HepG2 (cell line): Measurements from ENCODE around the gene PLAGL2. TPM values are rescaled to one million over a fixed set of nuclear protein-coding genes. Genes with fewer than 3 reads are reported as not detected.
A peak's percentile ranks its signal among the peaks of the same experiment; 100 is the strongest.

Experiments
- ARHGAP35 ChIP-seq: sonication (generic); formaldehyde crosslinking; IDR thresholded peaks from 2 replicates; pipeline ENCODE4 v1.9.0; 2022; ENCODE audit warnings: mild to moderate bottlenecking, inconsistent platforms, moderate library complexity, missing genetic modification reagents, borderline replicate concordance
- BCL6 ChIP-seq: IDR thresholded peaks from 2 replicates; pipeline ENCODE4 v1.6.1; 2016; ENCODE audit warnings: missing genetic modification reagents, missing compliant biosample characterization
- ELF3 ChIP-seq: IDR thresholded peaks from 2 replicates; pipeline ENCODE4 v1.6.1; 2016; ENCODE audit warnings: missing genetic modification reagents, missing compliant biosample characterization
- ERF ChIP-seq: IDR thresholded peaks from 2 replicates; pipeline ENCODE4 v1.6.1; 2018; ENCODE audit warnings: missing biosample characterization, missing genetic modification reagents
- HES4 ChIP-seq: sonication (generic); formaldehyde crosslinking; IDR thresholded peaks from 2 replicates; pipeline ENCODE4 v1.9.0; 2021; ENCODE audit warnings: mild to moderate bottlenecking, missing genetic modification reagents, borderline replicate concordance
- KLF6 ChIP-seq: IDR thresholded peaks from 2 replicates; pipeline ENCODE4 v1.8.0; 2016; ENCODE audit warnings: missing biosample characterization, missing genetic modification reagents
- LCORL ChIP-seq, 2 experiments: fragments of 450-650 bp in 1 of 2; sonication (generic) in 1 of 2; formaldehyde crosslinking in 1 of 2; IDR thresholded peaks; 2 replicates each; pipeline versions ENCODE4 v1.5.0 to v1.6.1; 2017 to 2020; ENCODE audit warnings: antibody characterized with exemption in 1 of 2, missing genetic modification reagents in 1 of 2
- MAFF ChIP-seq: IDR thresholded peaks from 2 replicates; pipeline ENCODE4 v1.6.1; 2011; ENCODE audit warnings: low read depth, low read length, improper control_type of control experiment
- MEF2D ChIP-seq: sonication (generic); formaldehyde crosslinking; IDR thresholded peaks from 2 replicates; pipeline ENCODE4 v1.5.1; 2020; ENCODE audit warnings: mild to moderate bottlenecking, missing genetic modification reagents
- MNT ChIP-seq: fragments of 450-650 bp; IDR thresholded peaks from 2 replicates; pipeline ENCODE4 v1.6.1; 2016
- MXD4 ChIP-seq: IDR thresholded peaks from 2 replicates; pipeline ENCODE4 v1.6.1; 2016; ENCODE audit warnings: mild to moderate bottlenecking, missing biosample characterization, missing genetic modification reagents
- NCOA2 ChIP-seq: sonication (generic); formaldehyde crosslinking; IDR thresholded peaks from 2 replicates; pipeline ENCODE4 v1.8.0; 2022; ENCODE audit warnings: inconsistent platforms
- PITX1 ChIP-seq: sonication (generic); formaldehyde crosslinking; IDR thresholded peaks from 2 replicates; pipeline ENCODE4 v1.5.1; 2020; ENCODE audit warnings: mild to moderate bottlenecking, missing genetic modification reagents
- SALL1 ChIP-seq: sonication (generic); formaldehyde crosslinking; IDR thresholded peaks from 2 replicates; pipeline ENCODE4 v1.8.0; 2022; ENCODE audit warnings: mild to moderate bottlenecking, missing genetic modification reagents
- TCF7L2 ChIP-seq: IDR thresholded peaks from 2 replicates; pipeline ENCODE4 v1.6.1; 2011; ENCODE audit warnings: mild to moderate bottlenecking, low read depth, low read length, moderate library complexity
- TFAP4 ChIP-seq: sonication (generic); IDR thresholded peaks from 2 replicates; pipeline ENCODE4 v1.6.1; 2016; ENCODE audit warnings: low read depth, borderline replicate concordance
- TFE3 ChIP-seq: IDR thresholded peaks from 2 replicates; pipeline ENCODE4 v1.6.1; 2016
- ZBTB3 ChIP-seq: sonication (generic); formaldehyde crosslinking; IDR thresholded peaks from 2 replicates; pipeline ENCODE4 v1.4.0; 2020; ENCODE audit warnings: low read depth, mild to moderate bottlenecking, moderate library complexity, missing genetic modification reagents, borderline replicate concordance
- ZFX ChIP-seq: sonication (generic); formaldehyde crosslinking; IDR thresholded peaks from 2 replicates; pipeline ENCODE4 v1.4.0; 2020; ENCODE audit warnings: mild to moderate bottlenecking, low read depth, missing genetic modification reagents, moderate library complexity
- ZNF276 ChIP-seq: sonication (generic); formaldehyde crosslinking; IDR thresholded peaks from 2 replicates; pipeline ENCODE4 v1.4.0; 2020; ENCODE audit warnings: mild to moderate bottlenecking, low read depth, missing genetic modification reagents
- ZNF350 ChIP-seq: sonication (generic); formaldehyde crosslinking; IDR thresholded peaks from 2 replicates; pipeline ENCODE4 v1.4.0; 2020; ENCODE audit warnings: mild to moderate bottlenecking, low read depth, missing genetic modification reagents, borderline replicate concordance
- ZNF501 ChIP-seq: sonication (generic); formaldehyde crosslinking; IDR thresholded peaks from 2 replicates; pipeline ENCODE4 v1.5.1; 2020; ENCODE audit warnings: mild to moderate bottlenecking, moderate library complexity, missing genetic modification reagents
- ZNF510 ChIP-seq: sonication (generic); formaldehyde crosslinking; IDR thresholded peaks from 2 replicates; pipeline ENCODE4 v1.4.0; 2020; ENCODE audit warnings: low read depth, mild to moderate bottlenecking, missing genetic modification reagents
- ZNF7 ChIP-seq: IDR thresholded peaks from 2 replicates; pipeline ENCODE4 v1.6.1; 2016; ENCODE audit warnings: missing biosample characterization, missing genetic modification reagents
- polyA plus RNA-seq, 8 experiments: library from polyadenylated mRNA; depleted of rRNA in 3 of 8; stranded (reverse) in 7 of 8; unstranded in 1 of 8; fragments of >200 nt; fragmentation: Illumina TruSeq in 4 of 8; extraction: Trizol in 4 of 8; gene quantifications; 2 replicates each; pipeline versions ENCODE4 v1.2.1 to v1.2.3, GENCODE V29; 2011 to 2016; ENCODE audit warnings: low read depth in 4 of 8, missing spikeins in 1 of 8, mixed read lengths in 1 of 8; ENCODE audit not compliant: insufficient read depth in 1 of 8
- total RNA-seq, 5 experiments: library from RNA; depleted of rRNA; stranded (reverse); fragments of >200 nt; fragmentation: Illumina TruSeq; extraction: Trizol; gene quantifications; 2 replicates each; pipeline ENCODE4 v1.2.3, GENCODE V29; 2016; ENCODE audit warnings: low read depth in 1 of 5

PLAGL2 gene
- total and polyA plus RNA-seq, 2 of the 13 experiments (the other 11 are each of a cell fraction or from before 2014, with no cell fraction given) = 15.2 to 15.3 TPM

- no peak for TF ChIP-seq MNT
- 0 out of 2 replicates have a peak, but pooled peaks have one; percentile 90 for TF ChIP-seq ZBTB3 (CRISPR knock-in tag)
- TF ChIP-seq ZNF510 (CRISPR knock-in tag) = no peak
- no peak for TF ChIP-seq ARHGAP35
- TF ChIP-seq MAFF = peak; percentile 99
- TF ChIP-seq ZNF276 (CRISPR knock-in tag) = peak; percentile 67; the same call in 1 of the 2 replicates
- peak; percentile 88 for TF ChIP-seq SALL1 (CRISPR knock-in tag)
- TF ChIP-seq PITX1 (CRISPR knock-in tag) = no peak
- peak; percentile 60; the same call in 1 of the 2 replicates for TF ChIP-seq ERF
- peak; percentile 61 for TF ChIP-seq ZFX
- no peak for TF ChIP-seq TCF7L2
- peak; percentile 50; the same call in 1 of the 2 replicates for TF ChIP-seq BCL6 (CRISPR knock-in tag)
- TF ChIP-seq TFAP4 = no peak
- peak; percentile 98 for TF ChIP-seq ELF3 (CRISPR knock-in tag)
- TF ChIP-seq LCORL (IDR thresholded peaks at IDR 0.05) = no peak
- peak; percentile 65; the same call in 1 of the 2 replicates for TF ChIP-seq LCORL (CRISPR knock-in tag; IDR thresholded peaks at IDR 0.05)
- TF ChIP-seq KLF6 (CRISPR knock-in tag) = no peak
- TF ChIP-seq HES4 = no peak
- TF ChIP-seq ZNF7 (CRISPR knock-in tag) = no peak
- peak; percentile 73 for TF ChIP-seq ZNF501 (CRISPR knock-in tag)
- TF ChIP-seq MEF2D (CRISPR knock-in tag) = no peak
- TF ChIP-seq ZNF350 (CRISPR knock-in tag) = peak; percentile 45; the same call in 1 of the 2 replicates
- peak; percentile 33; the same call in 1 of the 2 replicates for TF ChIP-seq NCOA2 (CRISPR knock-in tag)
- TF ChIP-seq MXD4 = peak; percentile 64; the same call in 1 of the 2 replicates
- 0 out of 2 replicates have a peak, but pooled peaks have one; percentile 24 for TF ChIP-seq TFE3
These were observed 27.9 kb upstream of the PLAGL2 start (continued) for GRCh38 chr20:32235331-32236047.
